GM18520 (cell line): ENCODE data around the gene UCK1.

Experiments used
- ATAC-seq: cut with Tn5 transposase; IDR thresholded peaks from one replicate; pipeline ENCODE4 v1.9.1; 2021; ENCODE audit not compliant: unreplicated experiment

The UCK1 gene

DNA sequence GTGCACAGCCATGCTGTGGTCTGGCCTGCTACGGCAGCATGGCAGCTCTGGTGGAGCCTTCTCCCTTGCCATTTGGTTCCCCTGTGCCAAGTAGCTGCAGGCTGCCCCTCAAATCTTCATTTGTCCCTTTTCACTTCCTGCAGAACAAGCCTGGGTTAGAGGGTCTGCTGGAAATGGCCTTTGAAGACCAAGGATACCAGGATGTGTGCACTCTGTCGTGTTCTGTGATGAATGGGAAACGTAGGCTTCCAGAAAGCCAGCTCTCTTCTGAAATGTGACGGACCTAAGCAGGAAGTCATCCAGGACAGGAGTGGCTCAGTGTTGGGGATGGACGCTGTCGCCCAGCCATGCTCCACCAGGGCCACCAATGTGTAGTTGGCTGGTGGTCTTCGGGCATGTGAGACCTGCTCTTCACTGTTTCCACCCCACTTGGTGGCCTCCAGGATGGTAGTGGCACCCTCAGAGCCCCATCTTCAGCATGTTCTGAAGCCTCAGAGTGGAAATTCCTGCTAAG, 31.8 kb downstream of the UCK1 start:
- ATAC-seq: no peak

- no peak for ATAC-seq
Observed at GRCh38 chr9:131496844-131497405, 34.1 kb downstream of the UCK1 start.

DNA sequence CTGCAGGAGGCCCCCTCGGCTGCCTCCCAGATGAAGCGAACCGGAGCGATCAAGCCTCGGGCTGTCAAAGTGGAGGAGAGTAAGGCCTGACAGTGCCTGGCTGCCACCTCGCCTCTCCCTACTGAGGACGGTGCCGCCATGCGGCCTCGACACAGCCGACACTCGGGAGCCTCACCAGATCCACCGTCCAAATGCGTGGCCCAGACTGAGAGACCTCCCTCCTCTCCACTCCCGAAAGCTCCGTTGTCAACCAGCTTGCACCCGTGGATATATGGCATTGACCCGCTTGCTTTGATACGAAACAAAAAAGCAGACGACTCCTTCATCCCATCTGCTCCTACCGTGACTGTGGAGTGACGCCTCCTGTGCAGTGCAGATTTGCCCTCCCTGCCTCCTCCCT, 35.3 kb downstream of the UCK1 start:
- ATAC-seq: no peak

DNA sequence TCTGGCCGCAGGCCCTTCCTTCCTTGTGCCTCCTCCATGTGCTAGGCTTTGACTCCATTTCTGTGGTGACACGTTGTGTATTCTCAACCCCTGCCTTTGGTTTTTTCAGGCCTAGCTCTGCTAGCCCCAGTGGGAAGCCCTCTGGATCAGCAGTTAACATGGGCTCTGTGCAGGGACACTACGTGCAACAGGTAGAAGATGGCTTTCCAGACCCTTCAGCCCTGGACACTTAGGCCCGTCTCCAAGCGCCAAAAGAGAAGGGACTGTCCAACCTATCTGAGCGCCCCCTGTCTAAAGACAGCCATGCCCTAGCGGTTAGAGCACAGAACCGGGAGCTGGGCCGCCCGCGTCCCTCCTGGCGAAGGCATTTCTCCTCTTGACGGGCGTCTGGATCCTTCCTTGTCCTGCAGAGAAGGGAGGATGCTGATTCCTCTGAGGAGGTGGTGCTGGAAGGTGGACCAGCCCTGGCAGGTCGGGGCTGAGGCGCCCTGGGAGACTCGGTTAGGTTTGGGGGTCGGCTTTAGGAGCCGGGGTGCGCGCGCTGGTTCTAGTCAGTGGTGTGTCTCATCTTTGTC, 36.7 kb downstream of the UCK1 start:
- ATAC-seq: no peak

DNA sequence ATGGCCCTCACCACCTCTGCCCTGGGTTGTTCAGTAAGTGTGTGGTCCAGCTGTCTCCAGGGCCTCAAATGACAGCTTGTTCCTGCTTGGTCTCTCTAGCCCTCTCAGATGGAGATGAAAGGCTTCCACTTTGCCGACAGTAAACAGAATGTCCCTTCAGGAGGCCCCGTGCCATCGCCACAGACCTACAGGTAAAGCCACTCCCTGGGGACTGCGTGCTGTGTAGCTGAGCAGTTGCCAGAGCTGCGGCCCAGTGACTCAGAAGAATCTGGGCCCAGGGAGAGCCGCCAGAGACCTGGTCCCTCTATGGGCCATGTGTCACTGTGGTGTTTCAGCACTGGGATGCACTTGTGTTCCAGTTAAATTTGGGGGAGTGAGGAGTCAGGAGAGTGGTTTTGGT, 39.0 kb downstream of the UCK1 start:
- ATAC-seq: no peak

DNA sequence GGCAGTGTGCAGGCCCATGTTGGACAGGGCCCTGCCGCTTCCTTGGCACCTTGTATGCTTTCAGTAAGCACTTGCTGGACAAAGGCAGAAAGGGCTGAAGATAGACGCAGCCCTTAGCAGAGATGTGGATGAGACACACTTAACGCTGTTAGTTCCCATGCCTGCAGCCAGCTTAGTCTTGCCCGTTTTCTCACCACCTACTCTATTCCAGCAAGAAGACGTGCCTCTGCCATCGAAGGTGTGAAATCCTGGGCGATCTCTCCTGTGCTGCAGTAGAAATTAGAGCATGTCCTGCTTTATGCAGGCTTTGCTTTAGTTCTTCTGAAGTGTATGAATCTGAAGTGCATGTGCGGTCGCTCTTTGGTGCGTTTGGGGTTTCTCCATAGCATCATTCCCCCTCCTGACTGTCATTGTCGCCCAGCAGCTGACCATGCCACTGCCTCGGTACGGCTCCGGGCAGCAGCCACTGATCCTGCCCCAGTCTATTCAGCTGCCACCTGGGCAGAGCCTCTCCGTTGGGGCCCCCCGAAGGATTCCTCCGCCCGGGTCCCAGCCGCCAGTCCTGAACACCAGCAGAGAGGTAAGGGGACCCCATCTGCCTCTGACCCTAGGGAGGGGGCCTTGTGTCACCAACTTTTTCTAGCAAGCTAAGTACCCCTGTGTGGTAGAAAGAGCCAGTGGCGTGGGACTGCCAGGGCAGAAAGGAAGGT, 39.9 kb downstream of the UCK1 start:
- ATAC-seq: no peak

DNA sequence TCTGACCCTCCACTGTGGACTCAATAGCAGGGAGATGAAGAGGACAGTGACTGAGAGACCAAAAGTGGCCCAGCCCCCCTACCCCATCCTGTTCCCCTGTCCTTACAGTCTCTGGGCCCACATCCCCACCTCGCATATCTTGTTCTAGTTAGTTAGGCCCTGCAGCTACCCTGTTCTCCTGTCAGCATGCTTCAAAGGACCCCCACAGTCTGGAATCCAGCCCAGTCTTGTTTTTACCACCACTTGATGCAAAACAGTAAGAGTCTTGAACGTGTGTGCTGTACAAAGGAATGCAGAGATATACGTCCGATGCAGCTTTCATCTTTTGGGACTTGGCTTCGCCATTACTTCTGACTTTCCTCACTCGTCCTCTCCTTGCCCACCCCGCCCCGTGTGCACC, 40.5 kb downstream of the UCK1 start:
- ATAC-seq: no peak

DNA sequence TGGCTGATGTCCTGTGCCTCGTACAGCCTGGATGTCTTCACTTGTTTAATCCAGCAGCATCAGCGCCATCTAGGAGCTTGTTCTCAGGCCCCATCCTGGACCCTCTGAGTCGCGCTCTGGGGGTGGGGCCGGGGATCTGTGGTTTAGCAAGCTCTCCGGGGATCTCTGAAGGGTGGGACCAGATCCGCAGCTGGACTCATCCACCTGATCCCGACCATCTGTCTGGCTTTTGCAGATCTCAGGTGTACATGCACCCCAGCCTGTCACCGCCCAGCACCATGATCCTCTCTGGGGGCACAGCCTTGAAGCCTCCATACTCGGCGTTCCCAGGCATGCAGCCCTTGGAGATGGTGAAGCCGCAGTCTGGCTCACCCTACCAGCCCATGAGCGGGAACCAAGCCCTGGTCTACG, 43.4 kb downstream of the UCK1 start:
- no peak for ATAC-seq

DNA sequence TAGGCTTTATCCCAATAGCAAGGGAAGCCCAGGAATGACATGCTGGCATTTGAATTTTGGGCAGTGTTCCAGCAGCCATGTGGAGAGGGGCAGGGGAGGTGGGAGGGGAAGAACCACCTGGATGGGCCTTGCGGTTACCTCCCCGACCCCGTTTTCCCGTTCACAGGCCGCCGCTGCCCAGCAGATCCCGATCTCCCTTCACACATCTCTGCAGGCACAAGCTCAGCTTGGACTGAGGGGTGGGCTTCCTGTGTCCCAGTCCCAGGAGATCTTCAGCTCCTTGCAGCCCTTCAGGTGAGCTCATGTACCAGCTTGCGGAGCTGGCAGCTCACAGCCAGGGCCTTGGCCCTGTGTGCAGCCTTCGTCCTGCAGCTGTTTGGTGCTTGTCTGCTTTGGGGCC, 44.1 kb downstream of the UCK1 start:
- ATAC-seq: no peak

DNA sequence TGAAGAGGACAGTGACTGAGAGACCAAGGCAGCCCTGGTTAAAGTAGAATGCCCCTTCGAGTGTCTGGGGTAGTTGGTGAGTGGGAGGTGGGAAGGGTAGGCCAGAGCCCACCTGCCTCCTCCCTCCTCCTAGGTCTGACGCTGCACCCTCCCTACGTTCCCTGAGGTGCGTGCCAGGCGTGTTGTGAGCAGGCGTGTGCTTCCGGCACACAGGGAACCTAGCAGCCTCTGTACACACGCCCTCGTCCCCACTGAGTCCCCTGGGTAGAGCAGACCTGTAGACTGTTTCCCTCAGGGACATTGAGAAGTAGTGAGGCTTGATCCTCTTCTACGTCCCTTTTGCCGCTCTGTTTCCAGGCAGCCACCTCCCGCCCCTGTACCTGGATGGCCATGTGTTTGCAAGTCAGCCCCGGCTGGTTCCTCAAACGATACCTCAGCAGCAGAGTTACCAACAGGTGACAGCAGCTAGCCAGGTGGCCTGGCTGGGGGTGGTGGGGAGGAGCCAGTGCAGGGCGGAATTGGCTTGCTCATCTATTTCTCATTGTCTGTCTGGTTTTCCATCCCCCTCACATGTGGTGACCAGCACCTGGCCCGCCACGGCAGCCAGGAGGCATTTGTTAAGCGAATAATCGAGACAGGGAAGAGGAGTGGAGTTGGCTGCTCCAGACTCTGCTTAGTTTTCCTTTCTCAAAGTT, 45.2 kb downstream of the UCK1 start:
- ATAC-seq: no peak

- no peak for ATAC-seq
Observed at GRCh38 chr9:131485206-131485605, 45.9 kb downstream of the UCK1 start.

- no peak for ATAC-seq
Observed at GRCh38 chr9:131484560-131485185, 46.4 kb downstream of the UCK1 start.

GRCh38 chr9:131484051-131484445, 47.0 kb downstream of the UCK1 start:
- ATAC-seq: no peak

DNA sequence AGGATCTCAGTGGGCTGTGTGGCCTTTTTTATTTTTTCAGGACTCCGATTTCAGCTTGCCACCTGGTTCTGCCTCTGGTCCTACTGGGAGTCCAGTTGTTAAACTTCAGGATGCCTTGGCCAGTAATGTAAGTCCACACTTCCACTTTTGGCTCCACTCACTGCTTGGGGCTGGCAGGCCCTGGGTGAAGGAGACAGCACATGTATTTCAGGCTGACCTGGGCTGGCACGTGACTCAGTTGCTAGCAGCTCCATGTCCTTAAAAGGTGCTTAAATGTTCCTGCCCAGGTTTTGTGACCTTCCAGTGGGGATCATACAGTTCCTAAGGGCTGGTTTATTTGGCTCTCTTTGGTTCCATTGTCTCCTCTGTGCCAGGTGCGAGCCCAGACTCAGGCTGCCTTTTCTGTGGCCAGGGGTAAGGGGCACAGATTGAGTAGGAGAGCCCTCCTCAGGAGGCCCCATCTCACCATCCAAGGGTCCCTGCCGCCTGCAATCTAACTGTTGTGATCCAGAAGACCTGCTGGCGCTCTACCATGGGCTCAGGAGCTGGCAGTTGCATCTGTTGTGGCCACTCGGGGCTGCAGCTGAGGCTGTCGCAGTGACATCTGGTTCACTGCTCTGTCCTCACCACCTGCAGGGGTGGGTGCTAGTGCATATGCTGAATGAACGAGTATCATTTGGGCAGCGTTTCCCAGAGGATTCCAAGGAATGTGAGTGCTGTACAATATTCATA, 47.6 kb downstream of the UCK1 start:
- no peak for ATAC-seq

DNA sequence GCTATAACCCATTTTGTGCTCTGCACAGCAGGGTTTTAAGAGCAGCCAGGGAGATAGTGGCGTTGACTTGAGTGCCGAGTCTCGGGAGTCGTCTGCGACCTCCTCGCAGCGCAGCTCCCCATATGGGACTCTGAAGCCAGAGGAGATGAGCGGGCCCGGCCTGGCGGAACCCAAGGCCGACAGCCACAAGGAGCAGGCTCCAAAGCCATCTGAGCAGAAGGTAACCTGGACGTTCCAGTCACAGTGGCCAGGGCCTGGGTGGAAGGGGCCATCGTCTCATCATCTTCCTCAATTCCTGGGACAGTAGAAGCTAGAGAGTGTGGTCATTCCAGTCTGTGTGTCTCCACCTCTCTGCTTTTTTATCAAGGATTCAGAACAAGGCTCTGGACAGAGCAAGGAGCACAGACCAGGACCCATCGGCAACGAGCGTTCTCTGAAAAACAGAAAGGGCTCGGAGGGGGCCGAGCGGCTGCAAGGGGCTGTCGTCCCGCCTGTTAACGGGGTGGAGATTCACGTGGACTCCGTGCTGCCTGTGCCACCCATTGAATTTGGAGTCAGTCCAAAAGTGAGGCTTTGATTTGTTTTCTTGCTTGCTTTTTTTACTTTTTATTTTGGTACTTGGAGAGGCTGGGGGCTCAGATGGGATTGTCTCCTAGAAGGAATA, 48.6 kb downstream of the UCK1 start:
- ATAC-seq: no peak

GRCh38 chr9:131481441-131482342, 49.4 kb downstream of the UCK1 start:
- no peak for ATAC-seq

DNA sequence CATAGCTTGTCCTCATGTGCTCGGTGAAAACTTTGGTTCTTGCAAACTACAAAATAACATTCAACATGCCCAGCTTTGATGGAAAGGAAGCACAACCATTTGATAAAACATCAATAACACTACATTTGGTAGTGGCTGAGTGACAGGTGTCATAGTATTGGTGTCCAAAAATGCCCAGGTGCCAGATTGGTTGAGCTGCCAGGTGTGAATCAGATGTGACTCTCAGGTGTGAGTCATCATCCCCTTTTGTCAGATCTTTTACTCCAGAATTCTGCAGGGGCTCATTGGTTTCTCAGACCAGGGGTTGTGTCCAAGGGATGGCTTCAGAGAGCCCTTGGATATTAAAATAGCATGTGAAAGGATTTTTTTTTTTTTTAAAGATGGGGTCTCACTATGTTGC, 50.8 kb downstream of the UCK1 start:
- no peak for ATAC-seq

GRCh38 chr9:131478911-131479310, 52.2 kb downstream of the UCK1 start:
- ATAC-seq: no peak

GRCh38 chr9:131478421-131478868, 52.6 kb downstream of the UCK1 start:
- no peak for ATAC-seq
